GM19023 (cell line): ENCODE measurements around the gene MPHOSPH9.

ENCODE experiments used
- ATAC-seq: cut with Tn5 transposase; IDR thresholded peaks from one replicate; pipeline ENCODE4 v1.9.1; 2021; ENCODE audit warnings: mild to moderate bottlenecking, moderate library complexity; ENCODE audit not compliant: unreplicated experiment

The MPHOSPH9 gene

DNA sequence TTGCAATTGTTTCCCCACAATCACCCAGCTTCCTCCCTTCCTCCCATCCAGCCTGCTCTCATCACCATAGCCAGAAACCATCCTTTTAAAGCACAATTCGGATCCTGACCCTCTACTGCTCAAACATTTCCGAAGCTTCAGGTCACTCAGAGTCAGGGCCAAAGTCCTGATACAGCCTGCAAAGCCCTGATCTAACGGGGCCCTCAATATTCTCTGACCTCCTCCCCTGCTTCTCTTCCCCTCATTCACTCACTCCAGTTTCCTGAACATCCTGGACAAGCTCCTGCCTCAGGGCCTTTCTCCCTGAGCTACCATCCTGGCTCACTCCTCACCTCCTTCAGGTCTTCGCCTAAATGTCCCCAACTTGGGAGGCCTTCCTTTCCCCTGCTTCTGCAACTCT, 128.1 kb downstream of the MPHOSPH9 start:
- no peak for ATAC-seq
